CD4-positive, alpha-beta memory T cell (primary cell): ENCODE measurements around the gene FER1L5. TPM values are rescaled to one million over a fixed set of nuclear protein-coding genes. Genes with fewer than 3 reads are reported as not detected.

Experiments used
- CTCF ChIA-PET: fragments of 350-600 bp; sonication (Branson Sonifier 250); formaldehyde crosslinking; loops from one replicate; lab custom pipeline; 2021; ENCODE audit warnings: inconsistent platforms; ENCODE audit not compliant: partially characterized antibody; lab: Charles Lee
- POLR2A ChIA-PET: fragments of 350-600 bp; sonication (Branson Sonifier 250); formaldehyde crosslinking; loops from one replicate; lab custom pipeline; 2021; ENCODE audit not compliant: partially characterized antibody; lab: Charles Lee
- DNase-seq, 5 donors: peaks; one replicate each; pipeline versions ENCODE4 v3.0.0 to v3.0.0-alpha.2; 2020 to 2022; ENCODE audit warnings: mixed read lengths in 1 of 5
- H3K27ac ChIP-seq: one replicate; pipeline ENCODE4 v1.7.0; 2013; ENCODE audit warnings: low read depth, low read length
- H3K27me3 ChIP-seq: 2 replicates; pipeline ENCODE4 v1.7.0; 2013; ENCODE audit warnings: mild to moderate bottlenecking, low read length, moderate library complexity; ENCODE audit not compliant: insufficient read depth
- H3K36me3 ChIP-seq: 2 replicates; pipeline ENCODE4 v1.7.0; 2013; ENCODE audit warnings: mild to moderate bottlenecking, low read length, moderate library complexity; ENCODE audit not compliant: insufficient read depth
- H3K4me1 ChIP-seq: 2 replicates; pipeline ENCODE4 v1.7.0; 2013; ENCODE audit warnings: mild to moderate bottlenecking, low read length, moderate library complexity; ENCODE audit not compliant: insufficient read depth
- H3K4me3 ChIP-seq, 2 donors: one replicate each; pipeline ENCODE4 v1.7.0; 2013; ENCODE audit warnings: low read length in 2 of 2, mild to moderate bottlenecking in 1 of 2
- H3K9me3 ChIP-seq, 2 donors: one replicate each; pipeline ENCODE4 v1.7.0; 2013; ENCODE audit warnings: low read length in 2 of 2, control low read depth in 1 of 2; ENCODE audit not compliant: control insufficient read depth in 1 of 2
- H3K27ac Mint-ChIP-seq, 7 donors: one replicate each; pipeline ENCODE4 v1.8.0; 2020 to 2021; ENCODE audit warnings: mixed read lengths in 7 of 7, mild to moderate bottlenecking in 6 of 7, inconsistent platforms in 3 of 7, moderate library complexity in 3 of 7
- H3K27me3 Mint-ChIP-seq, 2 donors: one replicate each; pipeline ENCODE4 v1.8.0; 2020 to 2021; ENCODE audit warnings: mixed read lengths in 2 of 2
- H3K36me3 Mint-ChIP-seq, 2 donors: one replicate each; pipeline ENCODE4 v1.8.0; 2020 to 2021; ENCODE audit warnings: mixed read lengths in 2 of 2, inconsistent platforms in 1 of 2, mild to moderate bottlenecking in 1 of 2
- H3K4me1 Mint-ChIP-seq, 4 donors: one replicate each; pipeline ENCODE4 v1.8.0; 2020 to 2021; ENCODE audit warnings: mixed read lengths in 4 of 4, mild to moderate bottlenecking in 1 of 4
- H3K4me3 Mint-ChIP-seq, 8 donors: one replicate each; pipeline ENCODE4 v1.8.0; 2020 to 2021; ENCODE audit warnings: mixed read lengths in 8 of 8, mild to moderate bottlenecking in 7 of 8, moderate library complexity in 6 of 8, inconsistent platforms in 3 of 8
- H3K9me3 Mint-ChIP-seq, 8 donors: one replicate each; pipeline ENCODE4 v1.8.0; 2020 to 2021; ENCODE audit warnings: mixed read lengths in 8 of 8, mild to moderate bottlenecking in 5 of 8, inconsistent platforms in 3 of 8, moderate library complexity in 1 of 8
- intact Hi-C: fragments of 100-400 bp; cut with micrococcal nuclease; formaldehyde crosslinking; loops from one replicate; pipeline ENCODE4 v1.15.1; 2023
- polyA plus RNA-seq, 2 donors: library from polyadenylated mRNA; unstranded; fragments of 300-500 nt; fragmentation: Illumina TruSeq; gene quantifications; one replicate each; pipeline ENCODE4 v1.2.3, GENCODE V29; 2021
- total RNA-seq, 2 experiments: library from RNA; stranded (reverse); gene quantifications; one replicate each; pipeline ENCODE4 v1.2.3, GENCODE V29; 2021

The FER1L5 gene
- total and polyA plus RNA-seq, 4 experiments from 2014 or later, result not detected

- Mint-ChIP-seq H3K9me3 (no peaks in the 10 kb centered on the region), H3K36me3 (peaks cover 45 to 61% of the 10 kb centered on the region in 2 donors), H3K4me1 (peaks cover 0 to 9% (median 2%) of the 10 kb centered on the region in 4 donors), H3K27me3 (no peaks in the 10 kb centered on the region), H3K4me3 (no peak overlapping the region), H3K27ac (no peak overlapping the region)
- no peak for DNase-seq
- H3K36me3 ChIP-seq, result peaks cover 37% of the 10 kb centered on the region
- H3K27ac ChIP-seq, result no peak overlapping the region
- ChIA-PET POLR2A (no interaction called here), CTCF (interaction anchor here (1.2 kb wide), 1 partner anchor 245 kb away, joined by 3 read pairs; no protein-coding TSS in a partner anchor)
- intact Hi-C loops, result no loop called here
- no peaks in the 10 kb centered on the region for H3K27me3 ChIP-seq
- no peaks in the 10 kb centered on the region for H3K9me3 ChIP-seq
- no peaks in the 10 kb centered on the region for H3K4me1 ChIP-seq
- H3K4me3 ChIP-seq, result no peak overlapping the region
These were observed 87.6 kb downstream of the FER1L5 start for GRCh38 chr2:96730212-96730611.

DNA sequence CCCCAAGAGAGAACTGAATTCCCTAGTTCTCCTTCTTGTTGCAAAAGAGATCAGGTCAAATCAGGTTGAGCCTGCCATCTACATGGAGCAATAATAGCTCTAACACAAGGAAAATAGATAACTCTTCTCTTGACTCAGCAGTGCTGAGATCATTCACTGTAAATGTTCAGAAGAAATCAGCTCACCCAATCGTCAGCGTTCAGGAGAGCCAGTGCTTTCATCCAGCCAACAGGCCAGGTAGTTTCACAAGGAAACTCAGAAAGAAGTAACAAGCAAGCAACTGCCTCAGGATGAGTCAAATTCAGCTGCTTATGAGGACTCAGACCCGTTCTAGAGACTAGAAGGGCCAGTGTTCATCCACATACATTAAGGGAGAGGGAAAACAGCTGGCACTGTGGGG lies 91.4 kb downstream of the FER1L5 start:
- Histone ChIP-seq H3K36me3 (peaks cover 37% of the 10 kb centered on the region), H3K27ac (no peak overlapping the region), H3K9me3 (no peaks in the 10 kb centered on the region), H3K27me3 (no peaks in the 10 kb centered on the region), H3K4me3 (no peak overlapping the region), H3K4me1 (peaks cover 24% of the 10 kb centered on the region)
- Mint-ChIP-seq H3K4me1 (peaks cover 11 to 28% (median 21%) of the 10 kb centered on the region in 4 donors), H3K36me3 (peaks cover 33 to 56% of the 10 kb centered on the region in 2 donors), H3K27me3 (no peaks in the 10 kb centered on the region), H3K9me3 (no peaks in the 10 kb centered on the region), H3K27ac (peak overlapping the region in 1 of 7 donors; percentile 86), H3K4me3 (no peak overlapping the region)
- CTCF ChIA-PET, result interaction anchor here (11.7 kb wide), 1 partner anchor 28 kb away, joined by 87 read pairs; the partner anchor contains the start of gene CNNM4
- DNase-seq, result no peak
- POLR2A ChIA-PET, result interaction anchor here (1.3 kb wide), 1 partner anchor 26 kb away, joined by 5 read pairs; the partner anchor contains the start of gene CNNM4
- intact Hi-C loops, result no loop called here

DNA sequence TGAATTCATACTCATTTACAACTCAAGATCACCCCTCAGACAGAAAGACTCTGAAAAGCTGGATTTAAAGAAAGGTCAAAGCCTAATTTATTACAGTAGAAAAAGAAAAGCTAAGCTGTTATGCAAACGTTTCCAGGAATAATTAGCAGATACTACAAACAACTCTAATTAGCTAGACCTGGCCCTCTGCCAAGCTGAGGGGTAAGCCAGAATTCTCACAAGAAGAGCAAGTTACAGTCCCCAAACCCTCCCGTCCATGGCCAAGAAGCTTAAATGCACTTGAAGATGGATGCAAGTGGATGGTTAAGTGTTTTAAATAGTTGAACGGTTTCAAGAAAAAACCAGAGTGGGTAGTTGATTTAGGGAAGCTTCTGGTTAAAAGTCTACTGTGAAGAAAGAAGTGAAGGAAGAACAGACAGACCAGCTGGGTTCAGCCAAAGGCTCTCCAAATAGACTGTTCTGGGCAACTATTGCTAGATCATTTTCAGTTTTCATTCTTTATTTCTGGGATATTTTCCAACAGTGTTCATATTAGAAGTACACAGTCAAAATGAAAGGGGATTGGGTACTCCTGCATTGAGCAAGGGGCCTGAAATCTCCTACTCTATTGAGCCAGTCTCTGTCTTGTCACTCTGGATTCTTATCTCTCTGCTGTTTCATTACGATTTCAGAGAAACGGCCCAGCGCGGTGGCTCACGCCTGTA lies 92.5 kb downstream of the FER1L5 start:
- no peaks in the 10 kb centered on the region for H3K27me3 ChIP-seq
- Mint-ChIP-seq H3K27me3 (no peaks in the 10 kb centered on the region), H3K9me3 (no peaks in the 10 kb centered on the region), H3K36me3 (peaks cover 33 to 53% of the 10 kb centered on the region in 2 donors), H3K4me3 (no peak overlapping the region), H3K4me1 (peaks cover 19 to 39% (median 31%) of the 10 kb centered on the region in 4 donors), H3K27ac (peak overlapping the region in 4 of 7 donors; percentile 48 to 73 (median 62))
- DNase-seq, result no peak
- H3K4me3 ChIP-seq, result no peak overlapping the region
- CTCF ChIA-PET, result interaction anchor here (0.9 to 11.7 kb wide), 2 partner anchors 27 to 66 kb away, joined by 3 to 87 read pairs; partner anchors contain the start of gene CNNM4
- H3K27ac ChIP-seq, result no peak overlapping the region
- no peaks in the 10 kb centered on the region for H3K9me3 ChIP-seq
- POLR2A ChIA-PET, result interaction anchor here (1.3 kb wide), 1 partner anchor 25 kb away, joined by 5 read pairs; the partner anchor contains the start of gene CNNM4
- intact Hi-C loops, result no loop called here
- H3K36me3 ChIP-seq, result peaks cover 37% of the 10 kb centered on the region
- H3K4me1 ChIP-seq, result peaks cover 31% of the 10 kb centered on the region

- Histone ChIP-seq H3K9me3 (no peaks in the 10 kb centered on the region), H3K27me3 (no peaks in the 10 kb centered on the region), H3K27ac (no peak overlapping the region), H3K36me3 (peaks cover 24% of the 10 kb centered on the region), H3K4me3 (no peak overlapping the region), H3K4me1 (peaks cover 31% of the 10 kb centered on the region)
- Mint-ChIP-seq H3K4me3 (peak overlapping the region in 2 of 8 donors; percentile 5 to 49), H3K27ac (peak overlapping the region in 5 of 7 donors; percentile 62 to 92 (median 80)), H3K9me3 (no peaks in the 10 kb centered on the region), H3K27me3 (no peaks in the 10 kb centered on the region), H3K36me3 (peaks cover 20 to 41% of the 10 kb centered on the region in 2 donors), H3K4me1 (peaks cover 23 to 54% (median 39%) of the 10 kb centered on the region in 4 donors)
- ChIA-PET CTCF (interaction anchor here (11.7 kb wide), 1 partner anchor 25 kb away, joined by 87 read pairs; the partner anchor contains the start of gene CNNM4), POLR2A (interaction anchor here (1.2 kb wide), 2 partner anchors 23 to 100 kb away, joined by 3 read pairs; partner anchors contain the start of gene CNNM4)
- no peak for DNase-seq
- intact Hi-C loops, result no loop called here
These were observed 94.7 kb downstream of the FER1L5 start for GRCh38 chr2:96737251-96737650.

- peak; percentile 38 to 72 (median 71) for DNase-seq
These were observed 95.3 kb downstream of the FER1L5 start for GRCh38 chr2:96737831-96738230.

DNA sequence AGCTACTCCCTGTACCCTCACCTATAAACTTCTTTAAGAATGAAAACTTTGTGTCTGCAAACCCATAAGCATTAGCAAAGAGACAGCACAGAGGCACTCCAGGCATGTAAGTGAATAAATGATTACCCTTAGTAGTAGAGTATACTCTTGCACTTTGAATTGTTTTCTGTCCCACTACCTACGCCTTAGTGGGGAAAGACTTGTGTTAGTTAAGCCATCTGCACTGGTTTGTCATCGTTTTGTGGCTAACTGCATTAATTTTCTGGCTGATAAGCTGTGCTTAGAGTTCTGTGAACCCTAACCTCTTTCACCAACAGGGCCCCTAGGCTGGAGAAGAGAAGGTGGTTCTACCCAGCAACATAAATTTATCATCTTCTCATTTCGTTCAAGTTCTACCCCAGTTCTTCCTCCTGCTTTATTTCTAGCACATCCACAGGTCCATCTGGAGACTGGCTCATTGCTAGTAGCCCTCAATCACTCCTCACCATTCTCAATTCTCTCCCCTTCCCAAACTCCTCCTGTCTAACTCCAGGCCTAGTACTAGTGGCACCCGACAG lies 96.6 kb downstream of the FER1L5 start:
- Mint-ChIP-seq H3K4me3 (peak overlapping the region; percentile 93 to 100 (median 98)), H3K9me3 (no peaks in the 10 kb centered on the region), H3K4me1 (peaks cover 24 to 58% (median 39%) of the 10 kb centered on the region in 4 donors), H3K27me3 (no peaks in the 10 kb centered on the region), H3K27ac (peak overlapping the region; percentile 90 to 98 (median 97)), H3K36me3 (peaks cover 6 to 27% of the 10 kb centered on the region in 2 donors)
- Histone ChIP-seq H3K27ac (peak overlapping the region; percentile 75), H3K4me3 (peak overlapping the region; percentile 63 to 82), H3K36me3 (peaks cover 10% of the 10 kb centered on the region), H3K27me3 (no peaks in the 10 kb centered on the region), H3K9me3 (no peaks in the 10 kb centered on the region), H3K4me1 (peaks cover 36% of the 10 kb centered on the region)
- no peak for DNase-seq
- ChIA-PET CTCF (interaction anchor here (11.7 kb wide), 1 partner anchor 23 kb away, joined by 87 read pairs; the partner anchor contains the start of gene CNNM4), POLR2A (interaction anchor here (1.1 to 2.8 kb wide), 4 partner anchors 21 to 374 kb away, joined by 3 to 15 read pairs (median 3); partner anchors contain the start of genes ANKRD36, ANKRD39 and CNNM4)
- intact Hi-C loops, result no loop called here

More at GRCh38 chr2:96737831-96738230, 95.3 kb downstream of the FER1L5 start:
- Mint-ChIP-seq H3K4me1 (peaks cover 23 to 56% (median 39%) of the 10 kb centered on the region in 4 donors), H3K27me3 (no peaks in the 10 kb centered on the region), H3K9me3 (no peaks in the 10 kb centered on the region), H3K36me3 (peaks cover 18 to 40% of the 10 kb centered on the region in 2 donors), H3K4me3 (peak overlapping the region in 7 of 8 donors; percentile 30 to 82 (median 58)), H3K27ac (peak overlapping the region; percentile 21 to 92 (median 78))
- intact Hi-C loops, result no loop called here
- Histone ChIP-seq H3K4me3 (no peak overlapping the region), H3K27me3 (no peaks in the 10 kb centered on the region), H3K36me3 (peaks cover 23% of the 10 kb centered on the region), H3K4me1 (peaks cover 35% of the 10 kb centered on the region), H3K9me3 (no peaks in the 10 kb centered on the region), H3K27ac (peak overlapping the region; percentile 18)
- ChIA-PET POLR2A (interaction anchor here (0.7 to 1.2 kb wide), 3 partner anchors 19 to 375 kb away, joined by 3 to 4 read pairs (median 3); partner anchors contain the start of gene ANKRD36), CTCF (interaction anchor here (11.7 kb wide), 1 partner anchor 24 kb away, joined by 87 read pairs; the partner anchor contains the start of gene CNNM4)
